Measurements from ENCODE around the gene SLC51A. TPM values are rescaled to one million over a fixed set of nuclear protein-coding genes. Genes with fewer than 3 reads are reported as not detected.
A peak's percentile ranks its signal among the peaks of the same experiment; 100 is the strongest.

Gene SLC51A
- total and polyA plus RNA-seq, 9 of the 15 experiments (the other 6 are each of a cell fraction or from before 2014, with no cell fraction given) = 0.35 to 0.38 TPM; not detected in 7

DNA sequence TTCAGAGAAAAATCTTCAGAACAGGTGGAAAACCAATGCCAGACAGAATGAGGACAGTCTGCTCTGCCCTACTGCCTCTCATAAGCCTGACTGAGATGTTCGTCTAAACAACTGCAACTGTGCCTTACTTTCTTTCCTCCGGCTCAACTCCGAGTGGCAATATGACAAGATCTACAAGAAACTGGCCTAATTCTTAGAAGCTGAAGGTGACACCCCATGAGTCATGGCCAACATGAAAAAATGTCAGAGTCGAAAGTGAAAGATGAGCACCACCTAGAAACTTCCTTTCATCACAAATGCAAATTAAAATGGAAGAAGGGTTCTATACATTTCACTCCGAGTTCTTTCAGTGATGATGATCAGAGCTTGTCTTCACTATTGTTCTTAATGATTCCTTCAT lies 58.3 kb downstream of the SLC51A start (continued):
- TF ChIP-seq E2F4 (CRISPR knock-in tag; IDR thresholded peaks at IDR 0.05; ENCODE audit: low read depth) (no peak), NBN (IDR thresholded peaks at IDR 0.05; ENCODE audit: low read depth) (0 out of 2 replicates have a peak, but pooled peaks have one; percentile 56), NCOA1 (IDR thresholded peaks at IDR 0.05; ENCODE audit: low read depth) (0 out of 2 replicates have a peak, but pooled peaks have one; percentile 41), ZNF197 (CRISPR knock-in tag; IDR thresholded peaks at IDR 0.05; ENCODE audit: low read depth) (no peak), FOXJ2 (tag; IDR thresholded peaks at IDR 0.05) (no peak), ZFP36 (IDR thresholded peaks at IDR 0.05; ENCODE audit: low read depth, low read length, partially characterized antibody) (no peak), NR2F6 (CRISPR knock-in tag; IDR thresholded peaks at IDR 0.05) (no peak), MXI1 (IDR thresholded peaks at IDR 0.05; ENCODE audit: low read depth, low read length) (no peak), KDM2B (CRISPR knock-in tag; IDR thresholded peaks at IDR 0.05) (0 out of 2 replicates have a peak, but pooled peaks have one; percentile 24), NR0B1 (IDR thresholded peaks at IDR 0.05; ENCODE audit: partially characterized antibody) (no peak), CREB3 (tag; conservative IDR thresholded peaks at IDR 0.05; ENCODE audit: low read depth) (no peak), NR4A1 (CRISPR knock-in tag; IDR thresholded peaks at IDR 0.05) (no peak), NR4A1 (tag; IDR thresholded peaks at IDR 0.05) (no peak), MEIS2 (IDR thresholded peaks at IDR 0.05; ENCODE audit: partially characterized antibody) (peak; percentile 90), TAF9B (IDR thresholded peaks at IDR 0.05; ENCODE audit: partially characterized antibody) (peak; percentile 67), ZNF384 (IDR thresholded peaks at IDR 0.05; ENCODE audit: low read depth, low read length) (peak; percentile 84), EP300 (IDR thresholded peaks at IDR 0.05; ENCODE audit: low read length) (peak; percentile 60), NFE2 (IDR thresholded peaks at IDR 0.05; ENCODE audit: low read depth) (0 out of 2 replicates have a peak, but pooled peaks have one; percentile 19)
- TF ChIP-seq, protein P1, sequence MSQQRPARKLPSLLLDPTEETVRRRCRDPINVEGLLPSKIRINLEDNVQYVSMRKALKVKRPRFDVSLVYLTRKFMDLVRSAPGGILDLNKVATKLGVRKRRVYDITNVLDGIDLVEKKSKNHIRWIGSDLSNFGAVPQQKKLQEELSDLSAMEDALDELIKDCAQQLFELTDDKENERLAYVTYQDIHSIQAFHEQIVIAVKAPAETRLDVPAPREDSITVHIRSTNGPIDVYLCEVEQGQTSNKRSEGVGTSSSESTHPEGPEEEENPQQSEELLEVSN (IDR thresholded peaks at IDR 0.05; ENCODE audit: borderline replicate concordance in 1 of 2, extremely low read depth in 1 of 2, insufficient read depth in 1 of 2, insufficient read length in 1 of 2, low read depth in 1 of 2, low read length in 1 of 2, poor library complexity in 1 of 2, severe bottlenecking in 1 of 2) = no peak
- TF ChIP-seq, protein P2, sequence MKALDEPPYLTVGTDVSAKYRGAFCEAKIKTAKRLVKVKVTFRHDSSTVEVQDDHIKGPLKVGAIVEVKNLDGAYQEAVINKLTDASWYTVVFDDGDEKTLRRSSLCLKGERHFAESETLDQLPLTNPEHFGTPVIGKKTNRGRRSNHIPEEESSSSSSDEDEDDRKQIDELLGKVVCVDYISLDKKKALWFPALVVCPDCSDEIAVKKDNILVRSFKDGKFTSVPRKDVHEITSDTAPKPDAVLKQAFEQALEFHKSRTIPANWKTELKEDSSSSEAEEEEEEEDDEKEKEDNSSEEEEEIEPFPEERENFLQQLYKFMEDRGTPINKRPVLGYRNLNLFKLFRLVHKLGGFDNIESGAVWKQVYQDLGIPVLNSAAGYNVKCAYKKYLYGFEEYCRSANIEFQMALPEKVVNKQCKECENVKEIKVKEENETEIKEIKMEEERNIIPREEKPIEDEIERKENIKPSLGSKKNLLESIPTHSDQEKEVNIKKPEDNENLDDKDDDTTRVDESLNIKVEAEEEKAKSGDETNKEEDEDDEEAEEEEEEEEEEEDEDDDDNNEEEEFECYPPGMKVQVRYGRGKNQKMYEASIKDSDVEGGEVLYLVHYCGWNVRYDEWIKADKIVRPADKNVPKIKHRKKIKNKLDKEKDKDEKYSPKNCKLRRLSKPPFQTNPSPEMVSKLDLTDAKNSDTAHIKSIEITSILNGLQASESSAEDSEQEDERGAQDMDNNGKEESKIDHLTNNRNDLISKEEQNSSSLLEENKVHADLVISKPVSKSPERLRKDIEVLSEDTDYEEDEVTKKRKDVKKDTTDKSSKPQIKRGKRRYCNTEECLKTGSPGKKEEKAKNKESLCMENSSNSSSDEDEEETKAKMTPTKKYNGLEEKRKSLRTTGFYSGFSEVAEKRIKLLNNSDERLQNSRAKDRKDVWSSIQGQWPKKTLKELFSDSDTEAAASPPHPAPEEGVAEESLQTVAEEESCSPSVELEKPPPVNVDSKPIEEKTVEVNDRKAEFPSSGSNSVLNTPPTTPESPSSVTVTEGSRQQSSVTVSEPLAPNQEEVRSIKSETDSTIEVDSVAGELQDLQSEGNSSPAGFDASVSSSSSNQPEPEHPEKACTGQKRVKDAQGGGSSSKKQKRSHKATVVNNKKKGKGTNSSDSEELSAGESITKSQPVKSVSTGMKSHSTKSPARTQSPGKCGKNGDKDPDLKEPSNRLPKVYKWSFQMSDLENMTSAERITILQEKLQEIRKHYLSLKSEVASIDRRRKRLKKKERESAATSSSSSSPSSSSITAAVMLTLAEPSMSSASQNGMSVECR (CRISPR knock-in tag; IDR thresholded peaks at IDR 0.05) = no peak

All from K562 (cell line).